DMS53 (cell line): Measurements from ENCODE around the gene TMEFF1.
"Not testable (repeated sequence)": the region's sequence is repeated elsewhere in the genome, so short reads cannot be mapped to it uniquely, and the experiment has no call there.

Experiments
- DNase-seq: peaks from one replicate; lab custom pipeline; 2025; lab: John Stamatoyannopoulos, UW

Gene TMEFF1

DNA sequence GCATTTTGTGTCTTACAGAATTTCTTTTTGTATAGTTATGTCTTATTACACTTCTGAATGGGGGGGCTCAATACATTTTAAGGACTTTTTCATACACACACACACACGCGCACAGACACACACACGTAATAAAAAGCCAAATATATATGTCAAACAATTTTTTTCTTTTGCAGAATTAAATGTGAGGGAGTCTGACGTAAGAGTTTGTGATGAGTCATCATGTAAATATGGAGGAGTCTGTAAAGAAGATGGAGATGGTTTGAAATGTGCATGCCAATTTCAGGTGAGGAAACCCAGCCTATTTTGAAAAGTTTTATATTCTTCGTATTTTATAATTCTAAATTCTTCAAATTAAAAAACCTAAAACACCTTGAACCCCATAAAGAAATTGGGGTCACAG lies 25.6 kb downstream of the TMEFF1 start:
- peak; percentile 61 for DNase-seq

DNA sequence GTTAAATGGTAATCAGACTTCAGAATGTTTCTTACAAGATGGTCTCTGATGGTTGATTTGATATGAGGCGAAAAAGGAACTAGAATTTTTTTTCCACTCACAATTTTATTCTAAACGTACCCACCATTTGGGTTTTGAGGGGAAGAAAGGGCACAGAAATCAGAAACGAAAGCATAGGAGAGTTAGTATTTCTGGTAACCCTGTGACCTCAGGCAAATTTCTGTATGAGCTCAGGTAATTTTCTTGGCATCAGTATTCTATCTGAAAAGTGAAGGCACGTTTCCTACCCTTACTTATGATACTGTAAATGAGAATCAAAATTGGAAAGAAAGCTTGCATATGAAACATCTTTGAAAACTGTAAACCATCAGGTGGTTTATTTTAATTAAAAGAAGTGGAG lies 26.5 kb downstream of the TMEFF1 start:
- DNase-seq, result no peak

DNA sequence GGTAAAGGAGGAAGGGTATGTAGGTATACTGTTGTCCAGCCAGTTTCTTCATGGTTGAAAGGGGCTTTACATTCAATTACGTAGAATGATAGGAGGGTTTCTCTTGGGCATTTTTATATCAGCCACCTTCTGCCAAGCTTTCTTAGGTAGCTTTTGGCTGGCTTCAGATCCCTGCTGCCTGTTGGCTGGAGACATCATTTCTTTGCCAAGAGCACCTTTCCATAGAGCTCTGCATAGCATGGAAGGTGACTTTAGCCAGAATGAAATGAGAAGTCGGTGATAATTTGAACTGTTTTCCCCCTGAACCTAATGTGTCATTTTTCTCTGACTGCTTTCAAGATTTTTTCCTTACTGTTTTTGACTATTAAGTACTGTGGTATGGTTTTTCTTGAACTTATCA lies 26.9 kb downstream of the TMEFF1 start:
- no peak for DNase-seq

DNA sequence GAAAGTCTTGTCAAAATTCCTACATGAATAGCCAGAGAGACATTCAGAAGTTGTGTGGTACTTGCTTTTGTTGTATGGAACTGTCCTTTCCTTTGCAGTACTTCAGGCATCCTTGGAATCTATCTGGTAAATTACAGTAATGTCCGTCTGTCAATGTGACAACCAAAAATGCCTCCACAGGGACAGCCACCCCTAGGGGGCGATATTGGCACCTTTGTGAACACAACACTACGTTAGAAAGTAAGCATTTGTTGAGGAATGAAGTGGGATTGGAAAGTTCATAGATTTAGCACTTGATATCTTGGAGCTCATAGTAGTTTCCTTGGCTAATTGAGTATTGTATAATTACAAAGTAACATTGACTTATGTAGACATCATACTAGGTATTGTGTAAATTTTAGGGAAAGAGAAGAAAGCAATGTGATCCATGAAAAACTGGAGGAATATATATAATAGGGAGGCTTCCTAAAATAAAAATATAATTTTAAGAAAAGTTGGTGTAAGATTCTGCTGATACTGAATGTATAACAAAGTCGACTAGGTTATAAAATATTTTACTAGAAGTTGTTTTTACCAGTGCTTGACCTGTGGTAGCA lies 32.7 kb downstream of the TMEFF1 start:
- peak; percentile 74 for DNase-seq

DNA sequence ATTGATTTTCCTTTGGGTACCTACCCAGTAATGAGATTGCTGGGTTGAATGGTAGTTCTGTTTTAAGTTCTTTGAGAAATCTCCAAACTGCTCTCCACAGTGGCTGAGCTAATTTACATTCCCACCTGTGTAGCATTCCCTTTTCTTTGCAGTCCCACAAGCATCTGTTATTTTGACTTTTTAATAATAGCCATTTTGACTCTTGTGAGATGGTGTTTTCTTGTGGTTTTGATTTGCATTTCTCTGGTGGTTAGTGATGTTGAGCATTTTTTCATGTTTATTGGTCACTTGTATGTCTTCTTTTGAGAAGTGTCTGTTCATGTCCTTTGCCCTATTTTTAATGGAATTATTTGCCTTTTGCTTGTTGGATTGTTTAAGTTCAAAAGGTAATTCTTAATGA lies 34.4 kb downstream of the TMEFF1 start:
- not testable (repeated sequence) for DNase-seq

DNA sequence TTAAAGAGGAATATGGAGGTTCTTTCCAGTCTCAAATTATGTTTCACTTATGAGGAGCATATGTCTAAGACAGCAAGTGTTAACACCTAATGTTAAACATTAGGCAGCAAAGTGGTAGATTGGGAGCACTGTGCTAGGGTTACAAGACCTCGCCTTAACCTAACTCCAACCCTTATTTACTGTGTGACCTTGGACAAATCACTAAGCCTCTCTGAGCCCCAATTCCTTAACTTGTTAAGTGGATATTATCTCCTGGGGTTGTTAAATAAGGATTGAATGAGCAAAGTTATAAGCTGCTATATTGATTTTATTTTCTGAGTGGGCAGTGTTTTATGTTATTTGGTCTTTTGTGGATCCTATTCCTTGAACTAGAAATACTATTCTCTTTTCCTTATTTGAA lies 38.3 kb downstream of the TMEFF1 start:
- DNase-seq, result no peak

DNA sequence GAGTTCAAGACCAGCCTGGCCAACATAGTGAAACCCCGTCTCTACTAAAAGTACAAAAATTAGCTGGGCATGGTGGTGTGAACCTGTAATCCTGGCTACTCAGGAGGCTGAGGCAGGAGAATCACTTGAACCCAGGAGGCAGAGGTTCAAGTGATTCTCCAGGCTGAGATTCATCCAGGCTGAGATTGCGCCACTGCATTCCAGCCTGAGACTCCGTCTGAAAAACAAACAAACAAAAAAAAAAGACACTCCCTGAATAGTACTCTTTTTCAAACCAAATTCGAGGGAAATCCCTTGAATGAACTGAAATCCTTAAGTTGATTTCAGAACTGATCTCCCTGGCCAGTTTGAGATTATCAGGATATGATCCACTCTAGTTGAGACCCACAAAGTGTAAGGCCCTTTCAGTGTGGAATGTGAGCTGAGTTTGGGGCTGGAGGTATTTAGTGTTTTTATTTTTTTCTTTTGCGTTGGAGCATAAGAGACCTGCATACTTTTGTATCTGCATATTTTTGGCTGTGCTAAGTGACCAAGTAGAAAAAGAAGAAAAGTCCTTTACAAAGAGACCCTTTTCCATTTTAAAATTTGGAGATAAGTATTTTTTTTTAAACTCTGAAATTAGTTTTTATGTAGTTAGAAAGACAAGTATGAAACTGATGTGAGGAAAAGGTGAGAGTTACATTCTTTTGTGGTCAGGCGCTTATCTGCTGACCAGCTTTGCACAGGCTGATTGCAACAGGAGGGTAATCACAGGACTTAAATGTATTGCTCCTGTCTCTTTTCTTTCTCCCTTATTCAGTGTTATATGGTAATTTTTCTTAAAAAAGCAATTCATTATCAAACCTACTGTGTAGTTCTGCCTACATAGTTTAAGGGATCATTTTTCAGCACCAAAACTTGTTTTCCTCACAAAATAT lies 42.9 kb downstream of the TMEFF1 start:
- no peak for DNase-seq

DNA sequence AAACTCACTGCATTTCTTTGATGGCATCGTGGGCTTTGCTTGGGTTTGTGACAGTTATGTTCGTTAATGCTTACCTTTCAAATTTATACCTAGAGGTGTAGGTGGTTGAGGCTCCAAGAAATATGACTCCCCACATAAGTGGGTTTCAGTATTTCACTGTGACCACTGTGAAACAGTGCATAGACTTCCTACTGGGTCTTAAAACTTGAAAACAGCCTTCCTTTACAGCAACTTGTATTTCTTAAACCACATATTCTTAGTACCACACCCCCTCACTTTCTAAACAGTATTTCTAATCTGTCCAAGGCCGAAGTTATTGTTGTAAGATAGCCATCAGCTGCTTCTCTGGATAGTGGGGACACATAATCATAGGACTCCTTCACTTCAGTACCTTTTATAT lies 48.3 kb downstream of the TMEFF1 start:
- DNase-seq, result no peak

DNA sequence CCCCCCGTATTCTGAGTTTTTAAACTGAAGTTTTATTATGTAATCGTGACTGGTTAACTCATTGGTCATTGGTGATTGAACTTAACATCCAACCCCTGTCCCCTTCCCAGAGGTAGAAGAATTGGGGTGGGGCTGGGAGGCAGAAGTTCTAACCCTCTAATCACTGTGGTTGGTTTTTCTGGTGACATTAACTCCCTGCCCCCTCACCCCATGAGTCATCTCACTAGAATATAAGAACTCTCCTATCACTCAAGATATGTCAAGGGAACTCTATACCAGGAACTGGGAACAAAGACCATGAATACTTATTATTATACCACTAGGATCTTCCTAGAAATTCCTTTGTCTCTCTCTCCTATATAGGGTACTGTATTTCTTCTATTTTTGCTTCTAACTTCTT lies 52.6 kb downstream of the TMEFF1 start:
- no peak for DNase-seq

DNA sequence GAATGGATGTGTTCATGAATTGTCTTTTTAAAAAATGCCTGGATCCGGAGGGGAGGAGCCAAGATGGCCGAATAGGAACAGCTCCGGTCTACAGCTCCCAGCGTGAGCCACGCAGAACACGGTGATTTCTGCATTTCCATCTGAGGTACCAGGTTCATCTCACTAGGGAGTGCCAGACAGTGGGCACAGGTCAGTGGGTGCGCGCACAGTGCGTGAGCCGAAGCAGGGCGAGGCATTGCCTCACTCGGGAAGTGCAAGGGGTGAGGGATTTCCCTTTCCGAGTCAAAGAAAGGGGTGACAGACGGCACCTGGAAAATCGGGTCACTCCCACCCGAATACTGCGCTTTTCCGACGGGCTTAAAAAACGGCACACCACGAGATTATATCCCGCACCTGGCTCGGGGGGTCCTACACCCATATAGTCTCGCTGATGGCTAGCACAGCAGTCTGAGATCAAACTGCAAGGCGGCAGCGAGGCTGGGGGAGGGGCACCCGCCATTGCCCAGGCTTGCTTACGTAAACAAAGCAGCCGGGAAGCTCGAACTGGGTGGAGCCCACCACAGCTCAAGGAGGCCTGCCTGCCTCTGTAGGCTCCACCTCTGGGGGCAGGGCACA lies 54.3 kb downstream of the TMEFF1 start:
- DNase-seq, result not testable (repeated sequence)

DNA sequence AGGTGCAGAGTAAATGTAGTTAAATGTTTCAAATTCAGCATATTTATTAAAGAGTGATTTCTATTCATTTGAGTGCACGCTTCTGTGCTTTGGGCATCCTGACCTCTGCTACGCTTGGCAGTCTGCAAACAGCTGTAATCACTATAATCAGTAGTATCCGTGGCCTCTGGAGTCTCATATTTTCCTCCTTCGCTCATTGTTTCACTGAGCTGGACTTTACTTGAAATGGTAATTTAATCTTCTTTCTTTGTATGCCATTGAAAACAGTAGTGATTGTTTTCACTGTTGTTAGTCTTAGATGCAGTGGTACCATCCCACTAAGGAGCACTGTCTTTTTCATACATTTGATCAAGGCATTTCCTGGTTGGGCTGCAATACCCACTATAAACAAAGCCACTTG lies 61.5 kb downstream of the TMEFF1 start:
- DNase-seq, result no peak

DNA sequence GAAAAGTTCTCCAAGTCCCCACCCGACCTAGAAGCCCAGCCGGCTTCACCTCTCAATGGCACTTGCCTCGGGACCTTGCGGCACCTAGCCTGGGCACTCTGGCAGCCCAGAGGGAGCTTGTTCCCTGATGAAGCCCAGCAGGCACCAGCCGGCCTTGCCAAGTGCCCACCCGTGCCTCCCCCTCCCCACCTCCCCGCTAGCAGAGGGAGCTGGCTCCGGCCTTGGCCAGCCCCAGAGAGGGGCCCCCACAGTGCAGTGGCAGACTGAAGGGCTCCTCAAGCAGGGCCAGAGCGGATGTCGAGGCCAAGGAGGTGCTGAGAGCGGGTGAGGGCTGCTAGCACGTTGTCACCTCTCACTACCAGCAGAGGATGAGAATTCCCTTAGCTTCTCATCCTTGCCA lies 67.4 kb downstream of the TMEFF1 start:
- DNase-seq, result no peak

DNA sequence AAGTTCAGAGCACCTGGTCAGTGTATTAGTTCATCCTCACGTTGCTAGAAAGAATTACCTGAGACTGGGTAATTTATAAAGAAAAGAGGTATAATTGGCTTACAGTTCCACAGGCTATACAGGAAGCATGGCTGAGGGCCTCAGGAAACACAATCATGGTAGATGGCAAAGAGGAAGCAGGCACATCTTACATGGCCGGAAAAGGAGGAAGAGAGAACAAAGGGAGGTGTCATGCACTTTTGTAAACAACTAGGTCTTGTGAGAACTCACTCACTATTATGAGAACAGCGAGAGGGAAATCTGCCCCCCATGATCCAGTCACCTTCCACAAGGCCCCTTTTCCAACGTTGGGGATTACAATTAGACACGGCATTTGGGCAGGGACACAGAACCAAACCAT lies 76.1 kb downstream of the TMEFF1 start:
- DNase-seq, result no peak

DNA sequence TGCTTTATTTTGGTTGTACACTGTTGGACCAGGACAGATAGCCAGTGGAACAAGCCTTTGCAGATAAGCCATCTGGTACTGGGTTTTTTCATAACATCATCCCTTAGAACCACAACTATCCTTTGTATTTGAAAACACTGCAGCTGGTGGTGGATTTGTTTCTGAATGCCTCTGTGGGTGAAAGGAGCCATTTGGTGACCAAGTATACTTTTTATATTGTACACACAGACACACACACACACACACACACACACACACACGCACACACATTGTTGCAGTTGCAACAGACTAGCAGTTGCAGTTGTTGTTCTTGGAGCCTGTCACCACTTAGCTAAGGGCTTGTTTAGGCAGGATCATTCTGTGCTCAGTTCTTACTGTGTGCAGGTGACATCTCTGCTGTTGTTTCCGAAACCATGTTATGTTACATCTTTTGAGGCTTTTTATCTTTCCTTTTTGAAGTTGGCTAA lies 82.0 kb downstream of the TMEFF1 start:
- no peak for DNase-seq

DNA sequence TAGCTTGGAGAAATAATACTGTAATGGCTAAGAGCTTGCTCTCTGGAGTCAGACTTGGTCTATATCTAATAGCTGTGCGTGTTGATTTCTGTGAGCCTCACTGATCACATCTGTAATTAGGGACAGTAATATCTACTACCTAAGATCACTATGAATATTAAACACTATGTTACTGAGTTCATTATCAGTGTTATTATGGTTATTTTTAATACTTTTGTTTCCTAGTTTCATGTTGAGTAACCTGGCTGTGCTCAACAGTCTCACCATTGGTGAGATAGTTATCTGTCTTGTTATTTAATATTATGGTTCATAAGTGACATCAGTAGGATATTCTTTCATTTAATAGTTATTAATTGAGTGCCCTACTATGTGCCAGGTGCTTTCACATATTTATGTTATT lies 82.5 kb downstream of the TMEFF1 start:
- no peak for DNase-seq

DNA sequence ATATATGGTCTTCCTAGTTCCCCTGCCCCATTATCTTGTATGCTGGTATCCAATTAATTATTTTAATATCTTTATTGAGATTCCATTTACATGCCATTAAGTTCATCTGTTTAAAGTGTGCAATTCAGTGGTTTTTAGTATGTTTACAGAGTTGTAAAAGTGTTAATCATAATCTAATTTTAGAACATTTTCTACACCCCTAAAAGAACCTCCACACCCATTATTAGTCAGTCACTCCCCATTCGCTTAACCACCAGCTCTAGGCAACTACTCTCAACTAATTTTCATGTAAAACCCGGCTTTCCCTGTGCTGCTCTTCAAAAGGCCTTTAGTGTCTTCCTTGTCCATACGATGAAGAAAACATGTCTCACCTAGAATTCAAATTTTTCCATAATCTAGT lies 84.1 kb downstream of the TMEFF1 start:
- DNase-seq, result no peak

DNA sequence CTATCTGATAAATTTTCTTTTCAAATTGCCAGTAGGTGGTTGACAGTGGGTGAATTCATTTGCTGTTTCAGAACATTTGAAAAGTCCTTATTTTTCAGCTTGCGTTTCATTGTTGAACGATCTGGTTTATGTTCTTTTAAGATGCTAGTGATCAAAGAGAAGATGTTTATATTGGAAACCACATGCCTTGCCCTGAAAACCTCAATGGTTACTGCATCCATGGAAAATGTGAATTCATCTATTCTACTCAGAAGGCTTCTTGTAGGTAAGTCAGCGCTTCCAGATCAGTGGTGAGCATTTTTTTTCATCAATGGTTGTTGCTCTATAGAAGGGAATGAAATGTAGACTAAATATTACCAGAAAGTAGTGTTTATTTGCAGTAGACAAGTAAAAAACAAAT lies 88.3 kb downstream of the TMEFF1 start:
- DNase-seq, result no peak

DNA sequence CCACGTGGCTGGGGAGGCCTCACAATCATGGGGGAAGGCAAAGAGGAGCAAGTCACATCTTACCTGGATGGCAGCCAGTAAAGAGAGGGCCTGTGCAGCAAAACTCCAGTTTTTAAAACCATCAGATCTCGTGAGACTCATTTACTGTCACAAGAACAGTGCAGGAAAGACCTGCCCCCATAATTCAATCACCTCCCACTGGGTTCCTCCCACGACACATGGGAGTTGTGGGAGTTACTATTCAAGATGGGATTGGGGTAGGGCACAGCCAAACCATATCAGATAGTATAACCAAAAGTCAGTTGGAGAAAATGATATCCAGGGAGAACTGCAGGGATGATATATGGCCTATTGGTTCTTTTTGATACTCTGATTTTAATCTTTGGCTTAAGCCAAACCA lies 94.9 kb downstream of the TMEFF1 start:
- no peak for DNase-seq

DNA sequence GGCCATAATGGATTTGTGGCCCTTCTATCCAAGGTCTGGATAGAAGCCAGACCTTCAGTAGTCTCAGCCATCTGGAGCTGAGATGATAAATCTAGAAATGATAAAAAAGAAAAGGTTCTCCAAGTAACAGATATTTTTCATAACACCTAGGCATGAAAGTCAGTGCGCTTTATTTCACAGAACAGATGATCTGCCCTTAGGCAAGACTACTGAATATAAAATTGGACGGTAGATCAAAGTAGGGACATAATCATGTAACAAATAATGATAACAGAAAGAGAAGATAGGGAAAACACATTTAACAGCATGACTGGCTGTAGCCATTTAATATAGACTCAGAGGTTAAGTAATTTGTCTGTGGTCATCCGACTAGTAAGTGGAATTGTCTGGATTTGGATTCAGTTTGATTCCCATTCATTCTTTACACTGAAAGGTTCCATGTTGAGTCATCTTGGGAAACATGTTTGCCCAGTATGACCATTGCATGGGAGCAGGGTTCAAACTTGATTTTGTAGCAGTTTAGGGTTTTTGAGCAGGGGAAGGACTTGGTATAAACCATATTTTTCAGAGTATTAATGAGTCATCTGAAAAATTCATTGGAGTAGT lies 100.8 kb downstream of the TMEFF1 start:
- DNase-seq, result no peak

DNA sequence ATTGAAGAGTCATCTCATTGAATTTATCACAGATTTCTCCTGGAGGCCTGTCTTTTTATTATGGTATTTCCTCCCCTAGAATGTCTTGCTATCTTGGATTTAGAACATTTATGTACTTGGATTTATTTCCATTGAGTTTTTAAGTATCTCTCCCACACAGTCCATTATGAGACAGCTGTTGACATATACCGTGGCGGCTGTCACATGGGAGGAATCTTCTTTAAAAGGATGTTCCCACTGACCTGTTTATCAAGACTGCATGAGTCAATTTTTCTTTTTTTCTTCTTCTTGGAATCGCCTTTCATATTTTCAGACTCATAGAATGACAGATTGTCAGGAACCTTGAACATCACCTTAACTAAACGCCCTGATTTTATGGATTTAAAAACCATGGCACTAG lies 102.1 kb downstream of the TMEFF1 start:
- DNase-seq, result no peak

DNA sequence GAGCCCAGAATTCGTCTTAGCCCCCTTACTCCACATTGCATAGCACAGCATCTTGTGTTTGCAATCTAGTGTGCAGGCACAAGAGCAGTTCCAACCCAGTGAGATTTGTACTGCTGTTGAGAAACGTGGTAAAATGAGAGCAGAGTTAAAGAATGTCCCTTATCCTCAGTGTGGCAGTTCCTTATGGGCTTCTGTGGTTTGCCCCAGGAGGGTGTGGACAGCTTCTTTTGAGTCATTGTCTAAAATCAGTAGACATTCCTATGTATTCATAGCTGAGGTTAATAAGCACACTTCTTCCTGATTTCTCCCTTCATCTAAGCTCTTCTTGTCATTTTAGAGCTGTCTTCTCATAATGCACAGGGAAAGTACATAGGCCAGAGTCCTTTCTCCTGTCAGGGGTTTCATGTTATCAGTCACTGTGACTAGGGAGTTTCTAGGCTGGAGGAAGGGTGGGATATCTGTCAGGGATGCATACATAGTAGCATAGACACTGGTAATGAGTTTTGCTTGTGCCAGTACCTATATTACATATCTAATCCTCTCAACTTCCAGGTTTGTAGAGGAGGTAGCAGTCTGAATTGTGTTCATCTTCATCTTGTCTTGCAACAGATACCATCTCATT lies 102.9 kb downstream of the TMEFF1 start:
- DNase-seq, result no peak

DNA sequence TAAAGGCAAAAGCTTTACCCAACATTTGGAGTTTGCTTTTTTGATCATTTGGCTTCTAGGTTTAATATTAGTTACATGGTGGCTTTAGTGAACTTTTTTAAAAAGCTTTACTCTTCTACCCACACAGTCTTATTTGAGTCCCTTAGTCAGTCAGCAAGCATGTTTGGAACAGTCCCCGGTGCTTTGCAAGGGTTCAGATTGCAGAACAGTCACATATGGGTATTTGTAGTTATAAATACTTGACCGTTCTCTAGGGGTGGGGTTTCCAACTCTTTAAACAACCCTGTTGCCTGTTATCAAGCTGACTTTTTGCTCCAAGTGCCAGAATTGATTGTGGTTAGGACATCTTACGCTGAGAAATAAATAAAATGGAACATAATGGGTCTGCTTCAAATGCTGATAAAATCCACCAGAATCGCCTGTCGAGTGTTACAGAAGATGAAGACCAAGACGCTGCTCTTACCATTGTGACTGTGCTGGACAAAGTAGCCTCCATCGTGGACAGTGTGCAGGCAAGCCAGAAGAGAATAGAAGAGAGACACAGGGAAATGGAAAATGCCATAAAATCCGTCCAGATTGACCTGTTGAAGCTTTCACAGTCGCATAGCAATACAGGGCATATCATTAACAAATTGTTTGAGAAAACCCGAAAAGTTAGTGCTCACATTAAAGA lies 105.0 kb downstream of the TMEFF1 start, which contains the start of gene CAVIN4:
Gene CAVIN4 (plus strand): TSS at position 304 of the 673 bp plus-strand sequence. CDS start 65 bp downstream, at position 369.
- DNase-seq, result no peak
